Fibroblast of skin of scalp (primary cell): ENCODE results near the gene KRTAP10-5.
"Not testable (repeated sequence)": the region's sequence is repeated elsewhere in the genome, so short reads cannot be mapped to it uniquely, and the experiment has no call there.

Experiments
- DNase-seq: peaks from one replicate; pipeline ENCODE4 v3.0.0-alpha.2; 2013

The KRTAP10-5 gene

GRCh38 chr21:44571296-44571695 is 9.1 kb downstream of the KRTAP10-5 start:
- DNase-seq = no peak

- no peak for DNase-seq
Observed at GRCh38 chr21:44569861-44570517, 10.4 kb downstream of the KRTAP10-5 start.

- DNase-seq = no peak
Observed at GRCh38 chr21:44568667-44569556, 11.5 kb downstream of the KRTAP10-5 start.

DNA sequence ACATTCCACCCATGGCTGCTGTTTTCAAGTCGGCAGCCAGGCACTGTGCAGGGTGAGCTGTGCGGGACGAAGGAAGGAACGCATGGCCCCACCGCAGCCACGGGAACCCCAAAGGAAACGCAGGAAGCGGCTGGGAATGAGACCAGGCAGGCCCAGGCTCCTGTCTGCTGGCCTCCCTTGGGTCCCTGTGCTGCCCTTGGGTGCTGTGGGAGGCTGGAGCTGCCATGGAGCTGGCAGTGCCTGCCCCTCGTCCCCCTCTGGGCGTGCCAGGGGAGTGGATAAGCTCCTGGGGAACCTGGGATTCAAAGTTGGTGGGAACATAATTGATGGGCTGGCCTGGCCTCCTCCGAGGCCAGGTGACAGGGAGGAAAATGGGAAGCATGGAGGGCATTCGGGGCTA is 12.1 kb downstream of the KRTAP10-5 start:
- no peak for DNase-seq

DNA sequence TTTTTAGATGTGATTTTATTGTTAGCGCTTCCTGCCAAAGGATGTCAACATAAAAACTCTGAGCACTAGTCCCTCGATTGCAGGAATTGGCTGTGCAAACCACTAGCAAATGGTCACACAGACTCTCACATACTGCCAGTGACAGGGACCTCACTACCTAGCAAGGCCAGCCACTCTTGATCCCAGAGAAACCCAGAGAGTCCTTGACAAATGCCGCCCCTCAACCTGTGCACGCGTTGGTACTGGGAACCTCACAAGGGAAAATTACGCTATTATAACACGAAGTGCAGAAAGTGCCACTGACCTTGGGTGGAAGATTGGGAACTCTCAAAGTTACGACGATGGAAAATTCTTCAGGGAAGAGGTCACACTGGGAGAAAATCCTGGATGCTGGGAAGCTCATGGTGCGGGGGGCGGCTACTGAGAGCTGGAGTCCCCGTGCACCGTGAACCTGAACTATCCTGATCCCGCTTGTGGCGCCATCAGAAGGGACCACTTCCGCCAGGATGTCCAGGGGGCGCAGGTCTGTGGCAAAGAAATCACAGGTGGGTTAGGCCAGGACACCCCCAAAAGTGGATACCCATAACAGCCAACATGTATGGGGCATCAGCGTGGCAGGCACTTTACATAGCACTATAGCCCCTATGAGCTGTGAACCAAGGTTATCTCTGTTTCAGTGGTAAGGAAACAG is 12.8 kb downstream of the KRTAP10-5 start:
- no peak for DNase-seq

DNA sequence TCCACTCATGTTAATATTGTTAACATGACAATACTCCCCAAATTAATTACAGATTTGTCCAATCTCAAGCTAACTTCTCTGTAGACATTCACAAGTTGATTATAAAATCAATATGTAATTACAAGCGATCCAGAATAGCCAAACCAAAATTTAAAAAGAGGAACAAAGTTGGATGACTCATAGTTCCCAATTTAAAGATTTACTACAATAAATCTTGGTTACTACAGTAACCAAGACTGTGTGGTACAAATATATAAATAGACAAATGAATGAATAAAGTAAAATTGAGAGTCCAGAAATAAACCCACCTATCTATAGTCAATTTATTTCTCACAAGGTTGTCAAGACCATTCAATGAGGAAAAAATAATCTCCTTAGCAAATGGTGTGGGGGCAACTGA is 14.0 kb downstream of the KRTAP10-5 start:
- DNase-seq = no peak

GRCh38 chr21:44564886-44565598 is 15.4 kb downstream of the KRTAP10-5 start:
- no peak for DNase-seq

DNA sequence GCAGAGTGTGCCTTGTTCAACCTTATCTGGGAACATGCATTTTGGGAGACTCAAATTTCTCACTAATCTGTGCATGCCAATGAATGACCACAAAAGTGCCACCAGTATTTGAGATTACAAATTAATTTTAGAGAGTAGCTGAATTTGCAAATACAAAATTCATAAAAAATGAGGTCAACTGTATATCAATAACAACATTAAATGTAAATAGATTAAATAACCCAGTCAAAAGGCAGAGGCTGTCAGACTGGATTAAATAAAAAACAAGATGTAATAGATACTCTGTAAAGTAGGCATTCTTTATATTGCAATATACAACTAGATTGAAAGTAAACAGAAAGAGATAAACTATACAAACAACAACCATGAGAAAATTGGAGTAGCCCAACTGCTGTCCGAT is 16.3 kb downstream of the KRTAP10-5 start:
- DNase-seq = no peak

- no peak for DNase-seq
Observed at GRCh38 chr21:44558695-44559094, 21.7 kb downstream of the KRTAP10-5 start, which contains the start of gene KRTAP10-3. Gene KRTAP10-3, minus strand, starts transcription at chr21:44558795. Its CDS starts 80 bp downstream, at chr21:44558715.

DNA sequence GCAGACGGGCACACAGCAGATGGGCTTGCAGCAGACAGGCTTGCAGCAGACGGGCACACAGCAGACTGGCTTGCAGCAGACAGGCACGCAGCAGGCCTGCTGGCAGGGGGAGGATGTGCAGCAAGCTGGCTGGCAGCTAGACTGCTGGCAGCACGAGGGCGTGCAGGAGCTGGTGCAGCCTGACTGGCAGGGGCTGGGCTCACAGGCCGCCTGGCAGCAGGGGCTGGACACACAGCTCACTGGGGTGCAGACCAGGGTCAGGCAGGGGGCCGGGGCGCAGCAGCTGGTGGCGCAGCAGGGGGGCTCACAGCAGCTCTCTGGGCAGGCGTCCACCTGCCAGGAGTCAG is 22.1 kb downstream of the KRTAP10-5 start:
- DNase-seq = not testable (repeated sequence)

DNA sequence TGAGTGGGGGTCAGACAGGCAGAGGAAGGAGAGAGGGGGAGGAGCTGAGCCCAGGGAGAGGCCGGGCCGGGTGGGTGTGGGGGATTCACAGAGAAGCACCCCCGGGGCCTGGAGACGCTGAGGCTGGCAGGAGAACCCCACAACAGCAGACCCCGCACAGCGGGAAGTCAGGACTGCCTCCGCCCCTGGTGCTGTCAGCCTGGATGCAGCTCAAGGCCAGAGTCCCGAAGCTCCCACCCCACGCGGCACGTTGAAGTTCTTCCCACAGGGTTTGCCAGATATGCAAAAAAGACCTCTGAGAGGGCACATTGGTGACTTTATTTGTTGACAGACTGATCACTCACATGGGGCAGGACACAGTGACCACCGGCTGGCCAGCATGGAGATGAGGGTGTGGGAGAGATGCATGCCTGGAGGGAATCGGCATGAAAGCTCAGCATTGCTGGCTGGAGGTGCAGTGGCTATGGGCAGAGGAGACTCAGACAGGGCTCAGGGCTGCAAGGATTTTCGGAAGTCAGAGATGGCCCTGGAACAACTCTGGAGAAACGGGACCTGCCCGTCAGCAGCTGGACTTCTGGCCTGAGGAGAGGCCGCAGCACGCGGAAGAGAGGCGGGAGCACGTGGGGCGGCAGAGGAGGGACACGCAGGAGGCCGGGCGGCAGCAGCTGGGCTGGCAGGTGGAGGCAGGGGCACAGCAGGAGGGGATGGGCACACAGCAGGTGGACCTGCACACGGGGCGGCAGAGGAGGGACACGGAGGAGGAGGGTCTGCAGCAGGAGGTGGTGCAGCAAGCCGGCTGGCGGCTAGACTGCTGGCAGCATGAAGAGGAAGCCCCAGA is 22.7 kb downstream of the KRTAP10-5 start:
- no peak for DNase-seq

- no peak for DNase-seq
Observed at GRCh38 chr21:44556879-44557278, 23.5 kb downstream of the KRTAP10-5 start.

DNA sequence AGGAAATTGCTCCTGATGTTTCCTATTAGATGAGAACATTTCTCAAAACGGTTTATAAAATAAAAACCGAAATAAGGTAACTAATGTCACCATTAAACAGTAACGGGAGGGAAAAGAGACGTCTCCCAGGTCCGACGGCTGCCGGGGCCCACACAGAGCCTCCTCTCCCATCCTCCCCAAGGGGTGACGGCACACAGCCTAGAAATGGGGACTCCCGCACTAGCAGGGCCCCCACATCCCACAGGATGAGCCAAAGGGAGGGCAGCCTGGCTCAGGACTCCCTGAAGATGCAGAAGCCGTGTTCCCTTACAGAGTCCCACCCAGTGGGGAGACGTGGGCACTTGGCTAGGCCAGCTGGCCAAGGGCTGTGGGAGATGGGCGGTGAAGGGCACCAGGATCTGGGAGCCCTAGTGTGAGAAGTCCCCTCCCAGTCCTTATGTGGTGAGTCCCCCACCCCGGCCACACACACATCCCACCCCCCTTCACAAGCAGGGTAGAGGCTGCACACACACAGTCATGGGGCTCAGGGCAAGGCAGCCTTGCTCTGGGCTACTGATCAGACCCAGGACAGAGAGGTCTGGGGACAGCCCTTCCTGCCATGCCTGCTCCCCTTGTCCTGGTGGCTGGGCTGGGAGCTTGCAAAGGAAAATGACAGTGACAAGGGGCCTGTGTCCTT is 25.1 kb downstream of the KRTAP10-5 start:
- no peak for DNase-seq

DNA sequence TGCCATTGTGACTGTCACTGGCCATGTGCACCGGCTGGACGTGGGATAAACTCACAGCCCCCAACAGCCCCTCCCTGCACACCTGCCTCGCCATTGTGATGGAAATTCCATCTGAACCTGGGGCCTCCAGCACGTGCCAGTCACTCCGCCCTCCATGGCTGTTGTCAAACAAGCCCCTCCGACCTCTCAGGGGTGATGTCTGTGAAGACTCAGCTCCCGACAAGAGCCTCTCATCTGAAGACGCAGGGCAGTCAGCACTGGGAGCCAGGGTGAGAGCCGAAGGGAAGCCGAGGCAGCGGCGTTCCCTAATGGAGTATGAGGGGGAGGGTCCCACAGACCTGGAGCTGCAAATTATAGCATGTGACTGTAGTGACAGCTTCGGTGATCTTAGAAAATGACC is 27.7 kb downstream of the KRTAP10-5 start:
- no peak for DNase-seq

- DNase-seq = no peak
Observed at GRCh38 chr21:44552136-44552535, 28.3 kb downstream of the KRTAP10-5 start.

- no peak for DNase-seq
Observed at GRCh38 chr21:44551340-44551961, 29.0 kb downstream of the KRTAP10-5 start, which contains the start of gene KRTAP10-2. Gene KRTAP10-2, minus strand, starts transcription at chr21:44551505. Its CDS starts 47 bp downstream, at chr21:44551458.

- no peak for DNase-seq
Observed at GRCh38 chr21:44550807-44551206, 29.6 kb downstream of the KRTAP10-5 start.

- not testable (repeated sequence) for DNase-seq
Observed at GRCh38 chr21:44550285-44550684, 30.1 kb downstream of the KRTAP10-5 start.

DNA sequence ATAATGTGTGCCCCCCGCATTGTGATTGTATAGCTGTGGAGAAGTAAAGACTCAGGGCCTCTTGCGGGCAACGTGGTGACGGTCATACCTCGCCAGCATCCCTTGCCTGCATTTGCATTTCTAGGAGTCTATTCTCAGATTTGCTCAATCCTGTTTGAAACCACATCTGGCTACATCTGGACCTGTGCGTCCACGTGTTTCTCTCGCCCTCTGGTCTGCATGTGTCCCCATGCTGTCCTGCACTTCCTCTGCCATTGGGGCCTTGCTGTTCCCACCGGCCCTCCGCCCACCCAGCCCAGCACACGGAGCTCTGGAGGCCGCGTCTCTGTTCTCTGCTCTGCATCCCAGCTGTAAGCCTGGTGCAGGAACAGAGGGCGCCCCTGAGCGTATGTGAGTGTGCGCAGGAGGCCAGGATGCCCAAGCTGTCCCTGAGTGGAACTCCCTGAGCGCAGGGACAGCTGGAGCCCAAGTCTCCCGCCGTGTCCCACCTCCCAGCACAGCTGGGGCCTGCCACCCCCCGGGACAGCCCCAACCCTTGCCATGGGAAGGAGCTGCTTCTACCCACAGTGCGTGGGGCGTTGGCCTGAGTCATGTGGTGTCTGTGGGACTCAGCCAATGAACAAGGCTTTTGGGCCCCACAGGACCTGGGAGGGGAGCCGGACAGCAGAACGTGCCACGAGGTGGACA is 30.7 kb downstream of the KRTAP10-5 start:
- no peak for DNase-seq

GRCh38 chr21:44548922-44549321 is 31.5 kb downstream of the KRTAP10-5 start:
- DNase-seq = no peak
